ENCODE measurements around the gene HOXB8.

DNA sequence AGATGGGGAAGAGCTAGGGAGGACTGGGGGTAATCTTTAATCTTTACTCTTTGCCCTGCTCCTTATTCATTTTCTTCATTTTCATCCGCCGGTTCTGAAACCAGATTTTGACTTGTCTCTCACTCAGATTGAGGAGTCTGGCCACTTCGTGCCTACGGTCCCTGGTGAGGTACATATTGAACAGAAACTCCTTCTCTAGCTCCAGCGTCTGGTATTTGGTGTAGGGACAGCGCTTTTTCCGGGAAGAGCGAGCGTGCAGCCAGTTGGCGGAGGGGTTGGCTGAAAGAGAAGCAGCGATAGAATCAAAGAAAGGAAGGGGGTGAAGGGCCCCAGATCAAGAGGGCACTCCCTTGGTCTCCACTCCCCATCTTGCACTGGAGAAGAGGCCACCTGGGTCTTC lies 7.8 kb upstream of the HOXB8 start:
- TF ChIP-seq EZH2 (IDR thresholded peaks at IDR 0.05; ENCODE audit: borderline replicate concordance, low read depth, low read length, severe bottlenecking) = no peak
- TF ChIP-seq CTCF (IDR thresholded peaks at IDR 0.05; ENCODE audit: extremely low read depth in 1 of 2, insufficient read depth in 1 of 2, low read depth in 1 of 2, low read length in 2 of 2) = no peak
- TF ChIP-seq JUN (IDR thresholded peaks at IDR 0.05; ENCODE audit: borderline replicate concordance, insufficient read depth, insufficient read length, low read depth) = no peak
- no peak for TF ChIP-seq POLR2A (IDR thresholded peaks at IDR 0.05; ENCODE audit: low read depth, low read length)
